ENCODE measurements around the gene SPAG17. TPM values are rescaled to one million over a fixed set of nuclear protein-coding genes. Genes with fewer than 3 reads are reported as not detected.

SPAG17 gene
- total and polyA plus RNA-seq, 2 of the 13 experiments (the other 11 are each of a cell fraction or from before 2014, with no cell fraction given), result not detected

DNA sequence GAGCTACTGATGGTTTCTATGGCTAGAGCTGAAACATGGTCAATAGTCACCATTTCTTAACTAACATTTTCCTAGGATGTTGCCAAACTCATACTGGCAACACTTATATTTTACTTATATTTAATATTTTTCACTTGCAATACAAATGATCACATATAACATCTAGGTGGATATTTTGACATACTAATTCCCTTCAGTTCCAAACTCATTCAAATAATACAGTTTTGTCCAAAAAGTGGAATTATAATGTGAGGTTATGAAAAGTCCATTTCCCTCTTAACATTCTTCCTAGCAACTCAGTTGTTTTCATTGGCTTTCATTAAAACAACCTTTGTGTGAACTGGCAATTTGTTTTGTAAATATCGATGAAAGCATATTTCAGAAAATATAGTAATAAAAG, 16.0 kb downstream of the SPAG17 start:
- Histone ChIP-seq H3K4me3 (replicated peaks in 1 of 3; ENCODE audit: insufficient read depth in 1 of 3, low read depth in 2 of 3, low read length in 3 of 3) (no peak overlapping the region), H3K9ac (ENCODE audit: insufficient read depth, low read depth, low read length) (no peak overlapping the region), H3K27ac (ENCODE audit: extremely low read length, insufficient read depth, low read length) (no peak overlapping the region), H3K27me3 (ENCODE audit: control insufficient read depth in 1 of 2, insufficient read depth in 2 of 2, low read length in 2 of 2) (no peaks in the 10 kb centered on the region), H4K20me1 (ENCODE audit: insufficient read depth, low read length) (no peaks in the 10 kb centered on the region), H2AFZ (ENCODE audit: low read length) (no peak overlapping the region), H3K79me2 (ENCODE audit: insufficient read depth, low read length) (no peaks in the 10 kb centered on the region), H3K36me3 (replicated peaks in 1 of 2; ENCODE audit: control insufficient read depth in 1 of 2, insufficient read depth in 2 of 2, low read length in 2 of 2) (no peaks in the 10 kb centered on the region), H3K9me3 (ENCODE audit: low read length) (no peaks in the 10 kb centered on the region; the same call in 1 of the 2 replicates), H3K4me2 (ENCODE audit: low read depth, low read length) (no peak overlapping the region), H3K4me1 (ENCODE audit: insufficient read depth, low read length) (no peaks in the 10 kb centered on the region)
- CTCF ChIA-PET (ENCODE audit: low intra/inter-chr PET ratio, low total read pairs), result no interaction called here
- TF ChIP-seq, protein P1, sequence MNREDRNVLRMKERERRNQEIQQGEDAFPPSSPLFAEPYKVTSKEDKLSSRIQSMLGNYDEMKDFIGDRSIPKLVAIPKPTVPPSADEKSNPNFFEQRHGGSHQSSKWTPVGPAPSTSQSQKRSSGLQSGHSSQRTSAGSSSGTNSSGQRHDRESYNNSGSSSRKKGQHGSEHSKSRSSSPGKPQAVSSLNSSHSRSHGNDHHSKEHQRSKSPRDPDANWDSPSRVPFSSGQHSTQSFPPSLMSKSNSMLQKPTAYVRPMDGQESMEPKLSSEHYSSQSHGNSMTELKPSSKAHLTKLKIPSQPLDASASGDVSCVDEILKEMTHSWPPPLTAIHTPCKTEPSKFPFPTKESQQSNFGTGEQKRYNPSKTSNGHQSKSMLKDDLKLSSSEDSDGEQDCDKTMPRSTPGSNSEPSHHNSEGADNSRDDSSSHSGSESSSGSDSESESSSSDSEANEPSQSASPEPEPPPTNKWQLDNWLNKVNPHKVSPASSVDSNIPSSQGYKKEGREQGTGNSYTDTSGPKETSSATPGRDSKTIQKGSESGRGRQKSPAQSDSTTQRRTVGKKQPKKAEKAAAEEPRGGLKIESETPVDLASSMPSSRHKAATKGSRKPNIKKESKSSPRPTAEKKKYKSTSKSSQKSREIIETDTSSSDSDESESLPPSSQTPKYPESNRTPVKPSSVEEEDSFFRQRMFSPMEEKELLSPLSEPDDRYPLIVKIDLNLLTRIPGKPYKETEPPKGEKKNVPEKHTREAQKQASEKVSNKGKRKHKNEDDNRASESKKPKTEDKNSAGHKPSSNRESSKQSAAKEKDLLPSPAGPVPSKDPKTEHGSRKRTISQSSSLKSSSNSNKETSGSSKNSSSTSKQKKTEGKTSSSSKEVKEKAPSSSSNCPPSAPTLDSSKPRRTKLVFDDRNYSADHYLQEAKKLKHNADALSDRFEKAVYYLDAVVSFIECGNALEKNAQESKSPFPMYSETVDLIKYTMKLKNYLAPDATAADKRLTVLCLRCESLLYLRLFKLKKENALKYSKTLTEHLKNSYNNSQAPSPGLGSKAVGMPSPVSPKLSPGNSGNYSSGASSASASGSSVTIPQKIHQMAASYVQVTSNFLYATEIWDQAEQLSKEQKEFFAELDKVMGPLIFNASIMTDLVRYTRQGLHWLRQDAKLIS (CRISPR knock-in tag; IDR thresholded peaks at IDR 0.05), result no peak
- TF ChIP-seq ZNF44 (CRISPR knock-in tag; IDR thresholded peaks at IDR 0.05) (no peak), GATAD1 (CRISPR knock-in tag; IDR thresholded peaks at IDR 0.05) (no peak), KDM1A (CRISPR knock-in tag; IDR thresholded peaks at IDR 0.05) (no peak), ZNF766 (CRISPR knock-in tag; IDR thresholded peaks at IDR 0.05; ENCODE audit: borderline replicate concordance) (no peak)
- TF ChIP-seq, protein P2, sequence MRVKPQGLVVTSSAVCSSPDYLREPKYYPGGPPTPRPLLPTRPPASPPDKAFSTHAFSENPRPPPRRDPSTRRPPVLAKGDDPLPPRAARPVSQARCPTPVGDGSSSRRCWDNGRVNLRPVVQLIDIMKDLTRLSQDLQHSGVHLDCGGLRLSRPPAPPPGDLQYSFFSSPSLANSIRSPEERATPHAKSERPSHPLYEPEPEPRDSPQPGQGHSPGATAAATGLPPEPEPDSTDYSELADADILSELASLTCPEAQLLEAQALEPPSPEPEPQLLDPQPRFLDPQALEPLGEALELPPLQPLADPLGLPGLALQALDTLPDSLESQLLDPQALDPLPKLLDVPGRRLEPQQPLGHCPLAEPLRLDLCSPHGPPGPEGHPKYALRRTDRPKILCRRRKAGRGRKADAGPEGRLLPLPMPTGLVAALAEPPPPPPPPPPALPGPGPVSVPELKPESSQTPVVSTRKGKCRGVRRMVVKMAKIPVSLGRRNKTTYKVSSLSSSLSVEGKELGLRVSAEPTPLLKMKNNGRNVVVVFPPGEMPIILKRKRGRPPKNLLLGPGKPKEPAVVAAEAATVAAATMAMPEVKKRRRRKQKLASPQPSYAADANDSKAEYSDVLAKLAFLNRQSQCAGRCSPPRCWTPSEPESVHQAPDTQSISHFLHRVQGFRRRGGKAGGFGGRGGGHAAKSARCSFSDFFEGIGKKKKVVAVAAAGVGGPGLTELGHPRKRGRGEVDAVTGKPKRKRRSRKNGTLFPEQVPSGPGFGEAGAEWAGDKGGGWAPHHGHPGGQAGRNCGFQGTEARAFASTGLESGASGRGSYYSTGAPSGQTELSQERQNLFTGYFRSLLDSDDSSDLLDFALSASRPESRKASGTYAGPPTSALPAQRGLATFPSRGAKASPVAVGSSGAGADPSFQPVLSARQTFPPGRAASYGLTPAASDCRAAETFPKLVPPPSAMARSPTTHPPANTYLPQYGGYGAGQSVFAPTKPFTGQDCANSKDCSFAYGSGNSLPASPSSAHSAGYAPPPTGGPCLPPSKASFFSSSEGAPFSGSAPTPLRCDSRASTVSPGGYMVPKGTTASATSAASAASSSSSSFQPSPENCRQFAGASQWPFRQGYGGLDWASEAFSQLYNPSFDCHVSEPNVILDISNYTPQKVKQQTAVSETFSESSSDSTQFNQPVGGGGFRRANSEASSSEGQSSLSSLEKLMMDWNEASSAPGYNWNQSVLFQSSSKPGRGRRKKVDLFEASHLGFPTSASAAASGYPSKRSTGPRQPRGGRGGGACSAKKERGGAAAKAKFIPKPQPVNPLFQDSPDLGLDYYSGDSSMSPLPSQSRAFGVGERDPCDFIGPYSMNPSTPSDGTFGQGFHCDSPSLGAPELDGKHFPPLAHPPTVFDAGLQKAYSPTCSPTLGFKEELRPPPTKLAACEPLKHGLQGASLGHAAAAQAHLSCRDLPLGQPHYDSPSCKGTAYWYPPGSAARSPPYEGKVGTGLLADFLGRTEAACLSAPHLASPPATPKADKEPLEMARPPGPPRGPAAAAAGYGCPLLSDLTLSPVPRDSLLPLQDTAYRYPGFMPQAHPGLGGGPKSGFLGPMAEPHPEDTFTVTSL (CRISPR knock-in tag; IDR thresholded peaks at IDR 0.05; ENCODE audit: borderline replicate concordance), result no peak
- intact Hi-C loops (cut with micrococcal nuclease; ENCODE audit: unreplicated experiment), result no loop called here
- 0% methylated on average over 1 of the region's 1 CpG for WGBS (ENCODE audit: low lambda C conversion rate)
- BruUV-seq (replicated peaks), result no TSS peak
- in situ Hi-C loops (cut with HindIII; ENCODE audit: extremely low pct_ligation_motif_present, low pct_unique_long_range_greater_than_20kb), result loop anchor here (25.0 kb wide), 1 partner anchor 843 kb away; no protein-coding TSS in a partner anchor
- FAIRE-seq, result no peak
- POLR2A ChIA-PET, result no interaction called here
- no peak for DNase-seq (ENCODE audit: low spot score)
- ATAC-seq, result no peak
